ENCODE data around the gene ZSCAN2. TPM values are rescaled to one million over a fixed set of nuclear protein-coding genes. Genes with fewer than 3 reads are reported as not detected.
"Not testable (repeated sequence)": the region's sequence is repeated elsewhere in the genome, so short reads cannot be mapped to it uniquely, and the experiment has no call there.

The ZSCAN2 gene
- total and polyA plus RNA-seq, 2 donors = 8.4 to 17.7 TPM

DNA sequence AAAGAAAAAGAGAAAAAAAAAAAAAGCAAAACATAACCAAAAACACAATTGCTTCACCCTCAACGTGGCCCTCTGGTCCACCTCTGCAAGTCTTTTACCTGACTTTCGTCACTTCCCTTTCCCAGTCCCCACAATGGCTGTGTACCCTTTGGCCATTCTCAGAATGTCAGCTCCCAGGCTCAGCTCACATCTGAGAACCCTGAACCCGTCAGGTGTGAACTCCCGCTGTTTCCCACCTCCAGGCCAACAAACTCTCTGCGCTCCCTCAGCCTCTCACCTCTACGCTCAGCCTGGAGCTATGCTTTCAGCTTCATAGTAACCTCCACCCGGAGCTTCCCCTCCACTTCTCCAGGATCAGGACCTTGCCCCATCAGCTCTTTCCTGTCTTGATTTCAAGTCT is 23.6 kb downstream of the ZSCAN2 start:
- no peak for DNase-seq (ENCODE audit: low read depth in 6 of 9, low spot score in 9 of 9)
- no peak overlapping the region for H3K4me3 ChIP-seq (ENCODE audit: low read length in 2 of 2)
- no peak overlapping the region for H3K27ac ChIP-seq (ENCODE audit: low read depth in 1 of 2, low read length in 1 of 2)
- 97% methylated on average over 7 of the region's 7 CpGs for WGBS
- no peaks in the 10 kb centered on the region for H3K4me1 ChIP-seq (ENCODE audit: control insufficient read depth in 2 of 2, insufficient read depth in 2 of 2, low read length in 2 of 2)
- peaks cover 27 to 29% of the 10 kb centered on the region in 2 donors for H3K36me3 ChIP-seq (ENCODE audit: control insufficient read depth in 2 of 2, insufficient read depth in 2 of 2, low read length in 1 of 2)
- peaks cover 18 to 24% of the 10 kb centered on the region in 2 donors for H3K9me3 ChIP-seq (ENCODE audit: control insufficient read depth in 2 of 2, insufficient read depth in 1 of 2, low read length in 1 of 2)
- no peaks in the 10 kb centered on the region for H3K27me3 ChIP-seq (ENCODE audit: control insufficient read depth in 2 of 2, insufficient read depth in 1 of 2, low read length in 1 of 2)

DNA sequence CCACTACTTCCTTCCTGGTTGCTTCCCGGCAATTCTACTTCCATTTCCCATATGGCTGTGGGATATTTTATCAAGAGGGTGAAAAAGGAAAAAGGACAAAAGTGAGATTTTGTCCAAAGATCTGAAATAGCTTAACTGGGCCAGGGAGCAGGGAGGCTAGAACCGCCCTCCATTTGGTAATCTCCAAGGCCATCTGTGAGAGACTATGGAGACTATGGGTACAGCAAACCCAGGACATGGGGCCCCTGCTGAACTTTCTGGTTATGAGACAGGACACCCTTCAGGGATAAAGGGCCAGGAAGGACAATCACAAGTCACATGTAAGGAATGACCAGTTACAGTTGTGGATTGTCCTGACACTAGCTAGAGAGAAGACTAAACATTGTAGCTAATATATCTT is 24.3 kb downstream of the ZSCAN2 start:
- no peaks in the 10 kb centered on the region for H3K27me3 ChIP-seq (ENCODE audit: control insufficient read depth in 2 of 2, insufficient read depth in 1 of 2, low read length in 1 of 2)
- no peak overlapping the region for H3K27ac ChIP-seq (ENCODE audit: low read depth in 1 of 2, low read length in 1 of 2)
- H3K4me3 ChIP-seq (ENCODE audit: low read length in 2 of 2) = no peak overlapping the region
- 98% methylated on average over 2 of the region's 2 CpGs for WGBS
- DNase-seq (ENCODE audit: low read depth in 6 of 9, low spot score in 9 of 9) = no peak
- H3K9me3 ChIP-seq (ENCODE audit: control insufficient read depth in 2 of 2, insufficient read depth in 1 of 2, low read length in 1 of 2) = peaks cover 18 to 24% of the 10 kb centered on the region in 2 donors
- peaks cover 24 to 27% of the 10 kb centered on the region in 2 donors for H3K36me3 ChIP-seq (ENCODE audit: control insufficient read depth in 2 of 2, insufficient read depth in 2 of 2, low read length in 1 of 2)
- H3K4me1 ChIP-seq (ENCODE audit: control insufficient read depth in 2 of 2, insufficient read depth in 2 of 2, low read length in 2 of 2) = no peaks in the 10 kb centered on the region

DNA sequence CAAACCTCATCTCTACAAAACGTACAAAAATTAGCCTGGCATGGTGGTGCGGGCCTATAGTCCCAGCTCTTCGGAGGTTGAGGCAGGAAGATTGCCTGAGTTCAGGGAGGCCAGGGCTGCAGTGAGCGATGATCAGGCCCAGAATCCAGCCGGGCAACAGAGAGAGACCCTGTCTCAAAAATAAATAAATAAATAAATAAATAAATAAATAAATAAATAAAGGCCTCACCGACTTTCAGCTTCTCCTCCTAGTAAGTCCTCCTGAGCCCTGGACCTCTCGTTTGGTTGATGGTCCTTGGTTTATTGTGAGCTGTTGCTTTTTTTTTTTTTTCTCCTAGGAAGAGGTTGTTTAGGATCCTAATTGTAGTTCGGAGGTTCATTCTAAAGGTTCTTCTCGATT is 28.2 kb downstream of the ZSCAN2 start:
- H3K4me1 ChIP-seq (ENCODE audit: control insufficient read depth in 2 of 2, insufficient read depth in 2 of 2, low read length in 2 of 2) = peaks cover 19 to 21% of the 10 kb centered on the region in 2 donors
- H3K9me3 ChIP-seq (ENCODE audit: control insufficient read depth in 2 of 2, insufficient read depth in 1 of 2, low read length in 1 of 2) = no peaks in the 10 kb centered on the region
- no peak overlapping the region for H3K4me3 ChIP-seq (ENCODE audit: low read length in 2 of 2)
- no peak for DNase-seq (ENCODE audit: low read depth in 6 of 9, low spot score in 9 of 9)
- 98% methylated on average over 9 of the region's 9 CpGs for WGBS
- H3K27me3 ChIP-seq (ENCODE audit: control insufficient read depth in 2 of 2, insufficient read depth in 1 of 2, low read length in 1 of 2) = no peaks in the 10 kb centered on the region
- H3K27ac ChIP-seq (ENCODE audit: low read depth in 1 of 2, low read length in 1 of 2) = no peak overlapping the region
- no peaks in the 10 kb centered on the region for H3K36me3 ChIP-seq (ENCODE audit: control insufficient read depth in 2 of 2, insufficient read depth in 2 of 2, low read length in 1 of 2)

DNA sequence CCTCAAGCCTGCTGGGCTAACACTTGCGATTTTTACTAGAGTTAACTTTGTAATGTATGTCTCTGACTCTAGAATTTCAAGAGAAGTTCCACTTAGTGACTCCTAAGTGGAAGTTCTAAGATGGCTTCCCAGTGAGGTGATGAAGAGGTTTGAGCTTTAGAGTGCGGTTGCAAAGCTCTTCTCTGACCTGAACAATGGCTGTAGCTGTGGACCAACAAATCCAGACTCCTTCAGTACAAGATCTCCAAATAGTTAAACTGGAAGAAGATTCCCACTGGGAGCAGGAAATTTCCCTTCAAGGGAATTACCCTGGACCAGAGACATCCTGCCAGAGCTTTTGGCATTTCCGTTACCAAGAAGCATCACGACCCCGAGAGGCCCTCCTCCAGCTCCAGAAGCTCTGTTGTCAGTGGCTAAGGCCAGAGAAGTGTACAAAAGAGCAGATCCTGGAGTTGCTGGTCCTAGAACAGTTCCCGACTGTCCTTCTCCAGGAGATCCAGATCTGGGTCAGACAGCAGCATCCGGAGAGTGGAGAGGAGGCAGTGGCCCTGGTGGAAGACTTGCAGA is 31.0 kb downstream of the ZSCAN2 start:
- no peaks in the 10 kb centered on the region for H3K27me3 ChIP-seq (ENCODE audit: control insufficient read depth in 2 of 2, insufficient read depth in 1 of 2, low read length in 1 of 2)
- peaks cover 21 to 27% of the 10 kb centered on the region in 2 donors for H3K4me1 ChIP-seq (ENCODE audit: control insufficient read depth in 2 of 2, insufficient read depth in 2 of 2, low read length in 2 of 2)
- no peaks in the 10 kb centered on the region for H3K9me3 ChIP-seq (ENCODE audit: control insufficient read depth in 2 of 2, insufficient read depth in 1 of 2, low read length in 1 of 2)
- H3K4me3 ChIP-seq (ENCODE audit: low read length in 2 of 2) = peak overlapping the region; percentile 60 to 76
- DNase-seq (ENCODE audit: low read depth in 6 of 9, low spot score in 9 of 9) = no peak
- peak overlapping the region; percentile 70 to 92 for H3K27ac ChIP-seq (ENCODE audit: low read depth in 1 of 2, low read length in 1 of 2)
- peaks cover 0 to 4% of the 10 kb centered on the region in 2 donors for H3K36me3 ChIP-seq (ENCODE audit: control insufficient read depth in 2 of 2, insufficient read depth in 2 of 2, low read length in 1 of 2)
- 56% methylated on average over 7 of the region's 7 CpGs for WGBS

DNA sequence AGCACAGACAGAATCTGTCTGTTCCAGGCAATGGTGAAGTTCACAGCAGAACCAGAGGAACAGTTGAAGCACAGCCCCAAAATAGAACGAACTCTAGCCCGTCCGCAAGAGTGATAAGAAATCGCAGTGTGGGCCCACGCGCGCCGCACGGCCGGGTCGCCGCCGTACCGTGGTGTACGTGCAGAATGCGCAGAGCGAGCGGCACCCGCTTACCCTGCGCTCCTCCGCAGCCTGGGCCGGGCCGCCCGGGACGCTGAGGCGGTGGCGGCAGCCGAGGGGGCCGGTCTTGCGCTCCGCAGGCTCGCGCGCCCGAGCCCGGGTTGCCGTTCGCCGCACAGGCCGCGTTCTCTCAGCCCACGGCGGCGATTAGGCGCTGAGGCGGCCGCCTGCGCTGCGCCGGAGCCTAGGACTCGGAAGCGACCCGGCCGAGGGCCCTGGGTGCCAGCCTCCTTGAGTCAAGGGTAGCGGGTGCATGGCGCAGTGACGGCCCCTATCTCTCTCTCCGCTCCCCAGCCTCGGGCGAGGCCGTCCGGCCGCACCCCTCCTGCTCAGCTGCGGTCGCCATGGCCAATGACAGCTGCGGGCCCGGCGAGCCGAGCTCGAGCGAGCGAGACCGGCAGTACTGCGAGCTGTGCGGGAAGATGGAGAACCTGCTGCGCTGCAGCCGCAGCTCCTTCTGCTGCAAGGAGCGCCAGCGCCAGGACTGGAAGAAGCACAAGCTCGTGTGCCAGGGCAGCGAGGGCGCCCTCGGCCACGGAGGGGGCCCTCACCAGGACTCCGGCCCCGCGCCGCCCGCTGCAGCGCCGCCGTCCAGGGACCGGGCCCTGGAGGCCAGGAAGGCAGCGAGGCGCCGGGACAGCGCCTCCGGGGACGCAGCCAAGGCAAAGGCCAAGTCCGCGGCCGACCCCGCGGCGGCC is 32.8 kb downstream of the ZSCAN2 start:
- DNase-seq (ENCODE audit: low read depth in 6 of 9, low spot score in 9 of 9) = peak in 6 of 9 donors; percentile 54 to 80 (median 62)
- peaks cover 21 to 27% of the 10 kb centered on the region in 2 donors for H3K4me1 ChIP-seq (ENCODE audit: control insufficient read depth in 2 of 2, insufficient read depth in 2 of 2, low read length in 2 of 2)

DNA sequence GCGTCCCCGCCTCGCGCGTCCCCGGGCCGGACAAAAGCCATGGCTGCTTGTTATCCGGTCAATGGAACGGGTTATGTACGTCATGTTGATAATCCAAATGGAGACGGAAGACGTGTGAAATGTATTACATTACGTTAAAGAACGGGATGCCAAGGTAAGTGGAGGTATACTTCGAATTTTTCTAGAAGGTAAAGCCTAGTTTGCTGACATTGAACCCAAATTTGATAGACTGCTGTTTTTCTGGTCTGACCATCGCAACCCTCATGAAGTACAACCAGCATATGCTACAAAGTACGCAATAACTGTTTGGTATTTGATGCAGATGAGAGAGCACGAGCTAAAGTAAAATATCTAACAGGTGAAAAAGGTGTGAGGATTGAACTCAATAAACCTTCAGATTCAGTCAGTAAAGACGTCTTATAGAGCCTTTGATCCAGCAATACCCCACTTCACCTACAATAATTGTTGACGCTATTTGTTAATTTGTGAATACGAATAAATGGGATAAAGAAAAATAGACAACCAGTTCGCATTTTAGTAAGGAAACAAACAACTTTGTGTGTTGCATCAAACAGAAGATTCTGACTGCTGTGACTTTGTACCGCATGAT is 33.5 kb downstream of the ZSCAN2 start:
- no peaks in the 10 kb centered on the region for H3K27me3 ChIP-seq (ENCODE audit: control insufficient read depth in 2 of 2, insufficient read depth in 1 of 2, low read length in 1 of 2)
- H3K27ac ChIP-seq (ENCODE audit: low read depth in 1 of 2, low read length in 1 of 2) = no peak overlapping the region
- H3K9me3 ChIP-seq (ENCODE audit: control insufficient read depth in 2 of 2, insufficient read depth in 1 of 2, low read length in 1 of 2) = no peaks in the 10 kb centered on the region
- WGBS = 46% methylated on average over 23 of the region's 23 CpGs
- peak overlapping the region; percentile 22 to 80 for H3K4me3 ChIP-seq (ENCODE audit: low read length in 2 of 2)
- DNase-seq (ENCODE audit: low read depth in 6 of 9, low spot score in 9 of 9) = no peak
- H3K36me3 ChIP-seq (ENCODE audit: control insufficient read depth in 2 of 2, insufficient read depth in 2 of 2, low read length in 1 of 2) = peaks cover 5 to 16% of the 10 kb centered on the region in 2 donors
- peaks cover 21 to 27% of the 10 kb centered on the region in 2 donors for H3K4me1 ChIP-seq (ENCODE audit: control insufficient read depth in 2 of 2, insufficient read depth in 2 of 2, low read length in 2 of 2)

More for the DNA sequence above, 32.8 kb downstream of the ZSCAN2 start:
- under 1% methylated on average over 105 of the region's 105 CpGs for WGBS
- Histone ChIP-seq H3K27ac (ENCODE audit: low read depth in 1 of 2, low read length in 1 of 2) (peak overlapping the region; percentile 65 to 88), H3K9me3 (ENCODE audit: control insufficient read depth in 2 of 2, insufficient read depth in 1 of 2, low read length in 1 of 2) (no peaks in the 10 kb centered on the region), H3K4me3 (ENCODE audit: low read length in 2 of 2) (peak overlapping the region; percentile 53 to 80), H3K36me3 (ENCODE audit: control insufficient read depth in 2 of 2, insufficient read depth in 2 of 2, low read length in 1 of 2) (peaks cover 3 to 14% of the 10 kb centered on the region in 2 donors), H3K27me3 (ENCODE audit: control insufficient read depth in 2 of 2, insufficient read depth in 1 of 2, low read length in 1 of 2) (no peaks in the 10 kb centered on the region)

DNA sequence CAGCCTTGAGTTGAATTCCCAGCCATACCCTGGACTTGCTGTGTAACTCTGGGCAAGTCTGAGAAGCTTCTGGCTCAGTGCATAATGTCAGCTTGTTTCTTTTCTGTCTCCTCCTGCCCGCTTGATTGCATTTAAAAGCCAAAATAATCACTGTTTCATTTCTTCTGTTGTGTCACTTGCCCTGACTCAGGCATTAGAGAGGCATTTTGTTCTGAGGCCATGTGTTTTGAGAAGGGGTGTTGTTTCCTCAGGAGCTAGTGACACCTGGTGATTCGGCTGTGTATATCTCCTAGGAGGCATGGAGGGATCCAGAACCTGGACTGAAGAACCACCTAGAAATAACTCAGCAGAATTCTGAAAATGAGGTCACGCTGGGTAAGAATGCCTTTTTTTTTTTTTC is 37.3 kb downstream of the ZSCAN2 start:
- peak in 1 of 9 donors; percentile 48 for DNase-seq (ENCODE audit: low read depth in 6 of 9, low spot score in 9 of 9)
- no peaks in the 10 kb centered on the region for H3K9me3 ChIP-seq (ENCODE audit: control insufficient read depth in 2 of 2, insufficient read depth in 1 of 2, low read length in 1 of 2)
- H3K27me3 ChIP-seq (ENCODE audit: control insufficient read depth in 2 of 2, insufficient read depth in 1 of 2, low read length in 1 of 2) = no peaks in the 10 kb centered on the region
- peaks cover 2 to 10% of the 10 kb centered on the region in 2 donors for H3K4me1 ChIP-seq (ENCODE audit: control insufficient read depth in 2 of 2, insufficient read depth in 2 of 2, low read length in 2 of 2)
- peaks cover 41 to 52% of the 10 kb centered on the region in 2 donors for H3K36me3 ChIP-seq (ENCODE audit: control insufficient read depth in 2 of 2, insufficient read depth in 2 of 2, low read length in 1 of 2)
- H3K4me3 ChIP-seq (ENCODE audit: low read length in 2 of 2) = no peak overlapping the region
- WGBS = 77% methylated on average over 3 of the region's 3 CpGs
- no peak overlapping the region for H3K27ac ChIP-seq (ENCODE audit: low read depth in 1 of 2, low read length in 1 of 2)

DNA sequence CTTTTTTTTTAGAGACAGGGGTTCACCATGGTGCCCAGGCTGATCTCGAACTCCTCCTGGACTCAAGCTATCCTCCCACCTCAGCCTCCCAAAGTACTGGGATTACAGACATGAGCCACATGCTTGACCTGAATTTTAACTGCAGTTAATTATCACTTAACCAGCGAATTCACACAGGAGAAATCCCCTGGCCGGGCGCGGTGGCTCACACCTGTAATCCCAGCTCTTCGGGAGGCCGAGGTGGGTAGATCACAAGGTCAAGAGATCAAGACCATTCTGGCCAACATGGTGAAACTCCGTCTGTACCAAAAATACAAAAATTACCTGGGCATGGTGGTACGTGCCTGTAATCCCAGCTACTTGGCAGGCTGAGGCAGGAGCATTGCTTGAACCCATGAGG is 41.1 kb downstream of the ZSCAN2 start:
- not testable (repeated sequence) for H3K27me3 ChIP-seq (ENCODE audit: control insufficient read depth in 2 of 2, insufficient read depth in 1 of 2, low read length in 1 of 2); H3K4me1 ChIP-seq (ENCODE audit: control insufficient read depth in 2 of 2, insufficient read depth in 2 of 2, low read length in 2 of 2); H3K9me3 ChIP-seq (ENCODE audit: control insufficient read depth in 2 of 2, insufficient read depth in 1 of 2, low read length in 1 of 2); H3K27ac ChIP-seq (ENCODE audit: low read depth in 1 of 2, low read length in 1 of 2); DNase-seq (ENCODE audit: low read depth in 6 of 9, low spot score in 9 of 9); H3K4me3 ChIP-seq (ENCODE audit: low read length in 2 of 2)
- WGBS = 98% methylated on average over 9 of the region's 9 CpGs
- H3K36me3 ChIP-seq (ENCODE audit: control insufficient read depth in 2 of 2, insufficient read depth in 2 of 2, low read length in 1 of 2) = peaks cover 73 to 78% of the 10 kb centered on the region in 2 donors

DNA sequence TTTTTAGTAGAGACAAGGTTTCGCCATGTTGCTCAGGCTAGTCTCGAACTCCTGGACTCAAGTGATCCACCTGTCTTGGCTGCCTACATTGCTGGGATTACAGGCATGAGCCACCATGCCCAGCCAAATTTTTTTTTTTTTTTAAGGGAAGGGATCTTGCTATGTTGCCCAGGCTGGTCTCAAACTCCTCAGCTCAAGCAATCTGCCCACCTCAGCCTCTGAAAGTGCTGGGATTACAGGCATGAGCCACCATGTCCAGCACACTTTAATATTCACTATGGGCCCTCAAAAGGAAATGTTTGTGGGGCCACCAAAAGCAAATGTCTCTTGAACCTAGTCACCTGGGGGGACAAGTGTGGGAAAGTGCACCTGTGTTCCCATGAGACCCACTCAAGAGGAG is 41.8 kb downstream of the ZSCAN2 start:
- 79% methylated on average over 2 of the region's 2 CpGs for WGBS
- peaks cover 80 to 81% of the 10 kb centered on the region in 2 donors for H3K36me3 ChIP-seq (ENCODE audit: control insufficient read depth in 2 of 2, insufficient read depth in 2 of 2, low read length in 1 of 2)
- H3K27ac ChIP-seq (ENCODE audit: low read depth in 1 of 2, low read length in 1 of 2); H3K9me3 ChIP-seq (ENCODE audit: control insufficient read depth in 2 of 2, insufficient read depth in 1 of 2, low read length in 1 of 2); H3K4me3 ChIP-seq (ENCODE audit: low read length in 2 of 2); H3K27me3 ChIP-seq (ENCODE audit: control insufficient read depth in 2 of 2, insufficient read depth in 1 of 2, low read length in 1 of 2); H3K4me1 ChIP-seq (ENCODE audit: control insufficient read depth in 2 of 2, insufficient read depth in 2 of 2, low read length in 2 of 2); DNase-seq (ENCODE audit: low read depth in 6 of 9, low spot score in 9 of 9): not testable (repeated sequence)

Data from thymus (tissue), 11 donors.